GM12878 (cell line): ENCODE measurements around the gene MYO1D. TPM values are rescaled to one million over a fixed set of nuclear protein-coding genes. Genes with fewer than 3 reads are reported as not detected.

ENCODE experiments used
- ASH2L ChIP-seq: fragments of 300-600, 200-600 bp; sonication (generic); IDR thresholded peaks from 2 replicates; pipeline ENCODE4 v1.6.1; 2017; ENCODE audit warnings: low read depth, mild to moderate bottlenecking, borderline replicate concordance
- CBX3 ChIP-seq: fragments of 200-600 bp; sonication (generic); IDR thresholded peaks from 2 replicates; pipeline ENCODE4 v1.6.1; 2016; ENCODE audit warnings: low read depth, borderline replicate concordance
- EP300 ChIP-seq, 2 experiments: fragments of 150-350 bp in 1 of 2; IDR thresholded peaks; 2 replicates each; pipeline ENCODE4 v1.6.1; 2011 to 2012; ENCODE audit warnings: low read depth in 2 of 2, low read length in 2 of 2, borderline replicate concordance in 1 of 2, improper control_type of control experiment in 1 of 2, inconsistent platforms in 1 of 2; ENCODE audit not compliant: control insufficient read depth in 1 of 2
- IKZF1 ChIP-seq: fragments of 450-650 bp; conservative IDR thresholded peaks from 2 replicates; pipeline ENCODE4 v1.6.1; 2017; ENCODE audit warnings: antibody characterized with exemption, mild to moderate bottlenecking
- MTA3 ChIP-seq: IDR thresholded peaks from 2 replicates; pipeline ENCODE4 v1.6.1; 2012; ENCODE audit warnings: low read length, inconsistent platforms, borderline replicate concordance
- NFIC ChIP-seq: IDR thresholded peaks from 2 replicates; pipeline ENCODE4 v1.6.1; 2012; ENCODE audit warnings: low read depth, mild to moderate bottlenecking, inconsistent platforms, low read length, moderate library complexity
- NR2C1 ChIP-seq: fragments of 450-650 bp; IDR thresholded peaks from 2 replicates; pipeline ENCODE4 v1.6.1; 2017; ENCODE audit warnings: antibody characterized with exemption, mild to moderate bottlenecking, moderate library complexity
- NRF1 ChIP-seq: conservative IDR thresholded peaks from 2 replicates; pipeline ENCODE4 v1.6.1; 2011; ENCODE audit warnings: mild to moderate bottlenecking, low read depth, low read length, improper control_type of control experiment
- PAX5 ChIP-seq: IDR thresholded peaks from 2 replicates; pipeline ENCODE4 v1.6.1; 2011; ENCODE audit warnings: low read depth, low read length, borderline replicate concordance
- RUNX3 ChIP-seq: IDR thresholded peaks from 2 replicates; pipeline ENCODE4 v1.6.1; 2012; ENCODE audit warnings: low read length, inconsistent platforms
- SMAD5 ChIP-seq: IDR thresholded peaks from 2 replicates; pipeline ENCODE4 v1.6.1; 2016; ENCODE audit warnings: antibody characterized with exemption, low read depth
- SMARCA5 ChIP-seq: fragments of 450-650 bp; IDR thresholded peaks from 2 replicates; pipeline ENCODE4 v1.6.1; 2017; ENCODE audit warnings: mild to moderate bottlenecking
- SP1 ChIP-seq: IDR thresholded peaks from one replicate; pipeline ENCODE4 v1.6.1; 2011; ENCODE audit warnings: low read depth, low read length
- TBL1XR1 ChIP-seq: IDR thresholded peaks from 2 replicates; pipeline ENCODE4 v1.6.1; 2012; ENCODE audit warnings: low read depth, low read length, improper control_type of control experiment
- ZBTB33 ChIP-seq: fragments of 450-650 bp; IDR thresholded peaks from 2 replicates; pipeline ENCODE4 v1.6.1; 2017; ENCODE audit warnings: mild to moderate bottlenecking
- ZNF24 ChIP-seq: fragments of 450-650 bp; IDR thresholded peaks from 2 replicates; pipeline ENCODE4 v1.6.1; 2017; ENCODE audit warnings: antibody characterized with exemption, mild to moderate bottlenecking
- polyA plus RNA-seq, 11 experiments: library from polyadenylated mRNA; depleted of rRNA in 4 of 11; unstranded in 6 of 11; stranded (reverse) in 5 of 11; fragments of >200 nt; fragmentation: Nextera tagmentation in 4 of 11; fragmentation: Illumina TruSeq in 1 of 11; extraction: Ambion mirVana in 4 of 11; extraction: Trizol in 1 of 11; gene quantifications; 1 replicate in 1 of 11; 2 replicates in 10 of 11; pipeline versions ENCODE4 v1.2.1 to v1.2.3, GENCODE V29; 2011 to 2016; ENCODE audit warnings: inconsistent platforms in 2 of 11, missing spikeins in 2 of 11, low read depth in 1 of 11
- total RNA-seq, 4 experiments: library from RNA; depleted of rRNA in 3 of 4; stranded (reverse); fragments of >200 nt in 3 of 4; fragmentation: Illumina TruSeq in 1 of 4; extraction: Trizol in 1 of 4; gene quantifications; 2 replicates each; pipeline versions ENCODE4 v1.2.1 to v1.2.3, GENCODE V29; 2013 to 2021
- TF ChIP-seq, protein P1 (sequence below): fragments of 450-650 bp; IDR thresholded peaks from 2 replicates; pipeline ENCODE4 v1.6.1; 2014; ENCODE audit warnings: mild to moderate bottlenecking
- TF ChIP-seq, protein P2 (sequence below): fragments of 150-350 bp; IDR thresholded peaks from 2 replicates; pipeline ENCODE4 v1.6.1; 2016; ENCODE audit warnings: low read depth, low read length
- TF ChIP-seq, protein P3 (sequence below): fragments of 450-650 bp; IDR thresholded peaks from 2 replicates; pipeline ENCODE4 v1.6.1; 2017; ENCODE audit warnings: low read depth, mild to moderate bottlenecking, moderate library complexity
- TF ChIP-seq, protein P4 (sequence below): IDR thresholded peaks from 2 replicates; pipeline ENCODE4 v1.6.1; 2012; ENCODE audit warnings: low read depth, low read length, improper control_type of control experiment
- TF ChIP-seq, protein P5 (sequence below): IDR thresholded peaks from 2 replicates; pipeline ENCODE4 v1.6.1; 2011; ENCODE audit warnings: low read depth, low read length, improper control_type of control experiment, borderline replicate concordance

Gene MYO1D
- total and polyA plus RNA-seq, 10 of the 15 experiments (the other 5 are each of a cell fraction or from before 2014, with no cell fraction given), result 1.8 to 37.7 (median 25.4) TPM

- TF ChIP-seq SMAD5 (no peak), TBL1XR1 (0 out of 2 replicates have a peak, but pooled peaks have one; percentile 26), MTA3 (no peak), ZBTB33 (no peak), CBX3 (no peak), NR2C1 (no peak), NRF1 (no peak), SMARCA5 (peak; percentile 53; the same call in 1 of the 2 replicates), IKZF1 (no peak), EP300 (IDR thresholded peaks at IDR 0.05; ENCODE audit: borderline replicate concordance in 1 of 2, control insufficient read depth in 1 of 2, low read depth in 2 of 2, low read length in 2 of 2) (0 out of 4 replicates have a peak, but pooled peaks of 1 of the 2 experiments have one; percentile 10), SP1 (no peak), RUNX3 (no peak), PAX5 (0 out of 2 replicates have a peak, but pooled peaks have one; percentile 29), NFIC (peak; percentile 19; the same call in 1 of the 2 replicates), ASH2L (no peak), ZNF24 (peak; percentile 93)
- TF ChIP-seq, protein P1, sequence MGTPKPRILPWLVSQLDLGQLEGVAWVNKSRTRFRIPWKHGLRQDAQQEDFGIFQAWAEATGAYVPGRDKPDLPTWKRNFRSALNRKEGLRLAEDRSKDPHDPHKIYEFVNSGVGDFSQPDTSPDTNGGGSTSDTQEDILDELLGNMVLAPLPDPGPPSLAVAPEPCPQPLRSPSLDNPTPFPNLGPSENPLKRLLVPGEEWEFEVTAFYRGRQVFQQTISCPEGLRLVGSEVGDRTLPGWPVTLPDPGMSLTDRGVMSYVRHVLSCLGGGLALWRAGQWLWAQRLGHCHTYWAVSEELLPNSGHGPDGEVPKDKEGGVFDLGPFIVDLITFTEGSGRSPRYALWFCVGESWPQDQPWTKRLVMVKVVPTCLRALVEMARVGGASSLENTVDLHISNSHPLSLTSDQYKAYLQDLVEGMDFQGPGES, result no peak
- TF ChIP-seq, protein P2, sequence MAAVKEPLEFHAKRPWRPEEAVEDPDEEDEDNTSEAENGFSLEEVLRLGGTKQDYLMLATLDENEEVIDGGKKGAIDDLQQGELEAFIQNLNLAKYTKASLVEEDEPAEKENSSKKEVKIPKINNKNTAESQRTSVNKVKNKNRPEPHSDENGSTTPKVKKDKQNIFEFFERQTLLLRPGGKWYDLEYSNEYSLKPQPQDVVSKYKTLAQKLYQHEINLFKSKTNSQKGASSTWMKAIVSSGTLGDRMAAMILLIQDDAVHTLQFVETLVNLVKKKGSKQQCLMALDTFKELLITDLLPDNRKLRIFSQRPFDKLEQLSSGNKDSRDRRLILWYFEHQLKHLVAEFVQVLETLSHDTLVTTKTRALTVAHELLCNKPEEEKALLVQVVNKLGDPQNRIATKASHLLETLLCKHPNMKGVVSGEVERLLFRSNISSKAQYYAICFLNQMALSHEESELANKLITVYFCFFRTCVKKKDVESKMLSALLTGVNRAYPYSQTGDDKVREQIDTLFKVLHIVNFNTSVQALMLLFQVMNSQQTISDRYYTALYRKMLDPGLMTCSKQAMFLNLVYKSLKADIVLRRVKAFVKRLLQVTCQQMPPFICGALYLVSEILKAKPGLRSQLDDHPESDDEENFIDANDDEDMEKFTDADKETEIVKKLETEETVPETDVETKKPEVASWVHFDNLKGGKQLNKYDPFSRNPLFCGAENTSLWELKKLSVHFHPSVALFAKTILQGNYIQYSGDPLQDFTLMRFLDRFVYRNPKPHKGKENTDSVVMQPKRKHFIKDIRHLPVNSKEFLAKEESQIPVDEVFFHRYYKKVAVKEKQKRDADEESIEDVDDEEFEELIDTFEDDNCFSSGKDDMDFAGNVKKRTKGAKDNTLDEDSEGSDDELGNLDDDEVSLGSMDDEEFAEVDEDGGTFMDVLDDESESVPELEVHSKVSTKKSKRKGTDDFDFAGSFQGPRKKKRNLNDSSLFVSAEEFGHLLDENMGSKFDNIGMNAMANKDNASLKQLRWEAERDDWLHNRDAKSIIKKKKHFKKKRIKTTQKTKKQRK, result no peak
- TF ChIP-seq, protein P3, sequence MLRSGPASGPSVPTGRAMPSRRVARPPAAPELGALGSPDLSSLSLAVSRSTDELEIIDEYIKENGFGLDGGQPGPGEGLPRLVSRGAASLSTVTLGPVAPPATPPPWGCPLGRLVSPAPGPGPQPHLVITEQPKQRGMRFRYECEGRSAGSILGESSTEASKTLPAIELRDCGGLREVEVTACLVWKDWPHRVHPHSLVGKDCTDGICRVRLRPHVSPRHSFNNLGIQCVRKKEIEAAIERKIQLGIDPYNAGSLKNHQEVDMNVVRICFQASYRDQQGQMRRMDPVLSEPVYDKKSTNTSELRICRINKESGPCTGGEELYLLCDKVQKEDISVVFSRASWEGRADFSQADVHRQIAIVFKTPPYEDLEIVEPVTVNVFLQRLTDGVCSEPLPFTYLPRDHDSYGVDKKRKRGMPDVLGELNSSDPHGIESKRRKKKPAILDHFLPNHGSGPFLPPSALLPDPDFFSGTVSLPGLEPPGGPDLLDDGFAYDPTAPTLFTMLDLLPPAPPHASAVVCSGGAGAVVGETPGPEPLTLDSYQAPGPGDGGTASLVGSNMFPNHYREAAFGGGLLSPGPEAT, result 0 out of 2 replicates have a peak, but pooled peaks have one; percentile 5
- TF ChIP-seq, protein P4, sequence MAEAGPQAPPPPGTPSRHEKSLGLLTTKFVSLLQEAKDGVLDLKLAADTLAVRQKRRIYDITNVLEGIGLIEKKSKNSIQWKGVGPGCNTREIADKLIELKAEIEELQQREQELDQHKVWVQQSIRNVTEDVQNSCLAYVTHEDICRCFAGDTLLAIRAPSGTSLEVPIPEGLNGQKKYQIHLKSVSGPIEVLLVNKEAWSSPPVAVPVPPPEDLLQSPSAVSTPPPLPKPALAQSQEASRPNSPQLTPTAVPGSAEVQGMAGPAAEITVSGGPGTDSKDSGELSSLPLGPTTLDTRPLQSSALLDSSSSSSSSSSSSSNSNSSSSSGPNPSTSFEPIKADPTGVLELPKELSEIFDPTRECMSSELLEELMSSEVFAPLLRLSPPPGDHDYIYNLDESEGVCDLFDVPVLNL, result no peak
- TF ChIP-seq, protein P5, sequence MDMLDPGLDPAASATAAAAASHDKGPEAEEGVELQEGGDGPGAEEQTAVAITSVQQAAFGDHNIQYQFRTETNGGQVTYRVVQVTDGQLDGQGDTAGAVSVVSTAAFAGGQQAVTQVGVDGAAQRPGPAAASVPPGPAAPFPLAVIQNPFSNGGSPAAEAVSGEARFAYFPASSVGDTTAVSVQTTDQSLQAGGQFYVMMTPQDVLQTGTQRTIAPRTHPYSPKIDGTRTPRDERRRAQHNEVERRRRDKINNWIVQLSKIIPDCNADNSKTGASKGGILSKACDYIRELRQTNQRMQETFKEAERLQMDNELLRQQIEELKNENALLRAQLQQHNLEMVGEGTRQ, result no peak
Observed at GRCh38 chr17:32835291-32835761, 41.6 kb downstream of the MYO1D start (continued).
